ENCODE results near the gene HSD17B12.

The HSD17B12 gene

DNA sequence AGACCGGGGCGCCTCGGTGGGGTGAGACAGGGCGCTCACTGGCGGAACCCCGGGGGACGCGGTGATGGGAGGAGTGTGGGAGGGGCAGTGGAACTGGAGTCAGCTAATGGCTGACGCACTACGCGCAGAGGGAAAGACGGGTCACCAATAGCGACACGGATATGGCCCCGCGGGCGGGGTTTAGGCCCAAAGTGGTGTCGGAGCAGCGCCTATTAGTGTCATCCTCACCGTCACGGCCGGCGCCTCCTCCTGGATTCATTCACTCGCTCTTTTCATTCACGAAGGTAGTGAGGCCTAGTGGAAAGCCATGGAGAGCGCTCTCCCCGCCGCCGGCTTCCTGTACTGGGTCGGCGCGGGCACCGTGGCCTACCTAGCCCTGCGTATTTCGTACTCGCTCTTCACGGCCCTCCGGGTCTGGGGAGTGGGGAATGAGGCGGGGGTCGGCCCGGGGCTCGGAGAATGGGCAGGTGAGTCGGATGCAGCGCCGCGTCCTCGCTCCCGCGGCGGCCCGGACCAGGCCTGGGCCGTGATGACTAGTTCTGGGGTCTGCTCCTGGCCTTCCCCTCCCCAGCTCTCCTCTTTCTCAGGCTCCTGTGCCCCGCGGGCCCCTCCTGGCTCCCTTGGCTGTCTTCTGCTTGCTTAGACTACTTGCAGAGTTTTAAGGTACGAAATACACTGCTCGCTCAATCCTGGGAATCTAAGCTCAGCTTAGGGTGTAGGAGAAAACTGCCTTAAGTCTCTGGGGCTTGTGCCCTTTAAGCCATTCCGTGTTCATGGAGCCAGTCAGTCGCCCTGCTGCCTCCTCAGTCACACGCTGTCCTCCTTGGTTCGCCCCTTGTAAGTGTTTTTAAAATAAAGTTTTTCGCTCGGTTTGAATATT, at the start of gene HSD17B12:
Gene HSD17B12, plus strand, starts transcription at position 218 of the 880 bp plus-strand sequence. Its CDS starts 90 bp downstream, at position 308.
- TF ChIP-seq, protein P1, sequence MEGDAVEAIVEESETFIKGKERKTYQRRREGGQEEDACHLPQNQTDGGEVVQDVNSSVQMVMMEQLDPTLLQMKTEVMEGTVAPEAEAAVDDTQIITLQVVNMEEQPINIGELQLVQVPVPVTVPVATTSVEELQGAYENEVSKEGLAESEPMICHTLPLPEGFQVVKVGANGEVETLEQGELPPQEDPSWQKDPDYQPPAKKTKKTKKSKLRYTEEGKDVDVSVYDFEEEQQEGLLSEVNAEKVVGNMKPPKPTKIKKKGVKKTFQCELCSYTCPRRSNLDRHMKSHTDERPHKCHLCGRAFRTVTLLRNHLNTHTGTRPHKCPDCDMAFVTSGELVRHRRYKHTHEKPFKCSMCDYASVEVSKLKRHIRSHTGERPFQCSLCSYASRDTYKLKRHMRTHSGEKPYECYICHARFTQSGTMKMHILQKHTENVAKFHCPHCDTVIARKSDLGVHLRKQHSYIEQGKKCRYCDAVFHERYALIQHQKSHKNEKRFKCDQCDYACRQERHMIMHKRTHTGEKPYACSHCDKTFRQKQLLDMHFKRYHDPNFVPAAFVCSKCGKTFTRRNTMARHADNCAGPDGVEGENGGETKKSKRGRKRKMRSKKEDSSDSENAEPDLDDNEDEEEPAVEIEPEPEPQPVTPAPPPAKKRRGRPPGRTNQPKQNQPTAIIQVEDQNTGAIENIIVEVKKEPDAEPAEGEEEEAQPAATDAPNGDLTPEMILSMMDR (IDR thresholded peaks at IDR 0.05; ENCODE audit: low read depth, low read length), result no peak
- peak; percentile 99 for DNase-seq (ENCODE audit: low read depth in 2 of 2)
- peak within 1 kb of the TSS; percentile 86 to 87 for H3K4me3 ChIP-seq (replicated peaks in 1 of 2; ENCODE audit: low read depth in 2 of 2, low read length in 2 of 2)

DNA sequence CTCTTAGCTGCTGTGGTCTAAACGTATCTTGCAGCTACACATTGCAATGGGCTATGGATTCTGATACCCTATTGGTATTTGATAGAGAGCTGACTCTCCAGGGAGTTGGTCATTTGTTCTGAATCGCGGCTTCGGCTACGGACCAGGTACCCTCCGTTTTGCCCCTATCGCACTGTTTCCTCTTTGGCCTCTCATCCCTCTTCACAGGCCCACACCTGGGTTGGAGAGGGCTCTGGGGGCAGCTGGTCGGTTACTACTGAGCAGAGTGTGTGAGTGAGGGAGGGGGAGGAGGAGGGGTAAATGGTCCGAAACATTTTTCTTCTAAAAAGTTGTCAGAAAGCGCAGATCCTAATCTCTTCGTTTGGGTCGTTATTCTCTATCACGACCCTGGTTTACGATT, 48.8 kb upstream of the HSD17B12 start:
- no peak for DNase-seq (ENCODE audit: low read depth in 2 of 2)
- TF ChIP-seq, protein P1 (IDR thresholded peaks at IDR 0.05; ENCODE audit: low read depth, low read length), result no peak
- no peak overlapping the region for H3K4me3 ChIP-seq (replicated peaks in 1 of 2; ENCODE audit: low read depth in 2 of 2, low read length in 2 of 2)

GRCh38 chr11:43632181-43632580, 48.4 kb upstream of the HSD17B12 start:
- DNase-seq (ENCODE audit: low read depth in 2 of 2), result peak in 1 of 2 donors; percentile 29

GRCh38 chr11:43638717-43639116, 41.8 kb upstream of the HSD17B12 start:
- no peak overlapping the region for H3K4me3 ChIP-seq (replicated peaks in 1 of 2; ENCODE audit: low read depth in 2 of 2, low read length in 2 of 2)
- no peak for DNase-seq (ENCODE audit: low read depth in 2 of 2)
- TF ChIP-seq, protein P1 (IDR thresholded peaks at IDR 0.05; ENCODE audit: low read depth, low read length), result no peak

More at GRCh38 chr11:43632181-43632580, 48.4 kb upstream of the HSD17B12 start:
- H3K4me3 ChIP-seq (replicated peaks in 1 of 2; ENCODE audit: low read depth in 2 of 2, low read length in 2 of 2), result no peak overlapping the region
- TF ChIP-seq, protein P1 (IDR thresholded peaks at IDR 0.05; ENCODE audit: low read depth, low read length), result no peak

- TF ChIP-seq, protein P1 (IDR thresholded peaks at IDR 0.05; ENCODE audit: low read depth, low read length), result no peak
- DNase-seq (ENCODE audit: low read depth in 2 of 2), result no peak
- H3K4me3 ChIP-seq (replicated peaks in 1 of 2; ENCODE audit: low read depth in 2 of 2, low read length in 2 of 2), result no peak overlapping the region
Observed at GRCh38 chr11:43639224-43639623, 41.3 kb upstream of the HSD17B12 start.

GRCh38 chr11:43639920-43640319, 40.6 kb upstream of the HSD17B12 start:
- DNase-seq (ENCODE audit: low read depth in 2 of 2), result no peak
- no peak overlapping the region for H3K4me3 ChIP-seq (replicated peaks in 1 of 2; ENCODE audit: low read depth in 2 of 2, low read length in 2 of 2)
- TF ChIP-seq, protein P1 (IDR thresholded peaks at IDR 0.05; ENCODE audit: low read depth, low read length), result no peak
